GM19023 (cell line): Measurements from ENCODE around the gene CPOX.
A peak's percentile ranks its signal among the peaks of the same experiment; 100 is the strongest.
"Not testable (repeated sequence)": the region's sequence is repeated elsewhere in the genome, so short reads cannot be mapped to it uniquely, and the experiment has no call there.

Experiments used
- ATAC-seq: cut with Tn5 transposase; IDR thresholded peaks from one replicate; pipeline ENCODE4 v1.9.1; 2021; ENCODE audit warnings: mild to moderate bottlenecking, moderate library complexity; ENCODE audit not compliant: unreplicated experiment

The CPOX gene

GRCh38 chr3:98593046-98593936, at the start of gene CPOX:
Gene CPOX (minus strand): TSS chr3:98593611. CDS start chr3:98593504, 107 bp downstream.
- peak; percentile 94 for ATAC-seq

DNA sequence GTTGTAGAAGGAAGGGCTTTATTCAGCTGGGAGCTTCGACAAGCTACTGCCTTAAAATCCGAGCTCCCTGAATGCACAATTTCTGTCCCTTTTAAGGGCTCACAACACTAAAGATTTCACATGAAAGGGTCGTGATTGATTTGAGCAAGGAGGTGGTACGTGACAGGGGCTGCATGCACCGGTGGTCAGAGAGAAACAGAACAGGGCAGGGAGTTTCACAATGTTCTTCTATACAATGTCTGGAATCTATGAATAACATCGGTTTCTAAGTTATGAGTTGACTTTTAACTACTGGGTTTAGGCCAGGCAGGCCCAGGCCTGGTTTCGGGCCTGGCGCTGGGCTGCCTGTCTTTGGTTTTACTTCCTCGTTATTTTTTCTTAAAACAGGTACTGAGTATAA, 49.4 kb upstream of the CPOX start:
- not testable (repeated sequence) for ATAC-seq

DNA sequence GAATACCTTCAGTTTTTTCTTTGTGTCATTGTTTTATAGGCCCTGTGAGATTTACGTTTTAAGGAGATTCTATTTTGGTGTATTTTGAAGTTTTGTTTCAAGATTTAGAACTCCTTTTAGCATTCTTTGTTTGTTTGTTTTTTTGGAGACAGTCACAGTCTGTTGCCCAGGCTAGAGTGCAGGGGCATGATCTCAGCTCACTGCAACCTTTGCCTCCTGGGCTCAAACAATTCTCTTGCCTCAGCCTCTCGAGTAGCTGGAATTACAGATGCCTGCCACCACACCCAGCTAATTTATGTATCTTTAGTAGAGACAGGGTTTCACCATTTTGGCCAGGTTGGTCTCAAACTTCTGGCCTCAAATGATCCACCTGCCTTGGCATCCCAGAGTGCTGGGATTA, 48.3 kb upstream of the CPOX start:
- ATAC-seq: not testable (repeated sequence)

GRCh38 chr3:98638515-98638914, 45.1 kb upstream of the CPOX start:
- not testable (repeated sequence) for ATAC-seq

- no peak for ATAC-seq
Measured at GRCh38 chr3:98630416-98630815, 37.0 kb upstream of the CPOX start.

GRCh38 chr3:98628317-98628716, 34.9 kb upstream of the CPOX start:
- ATAC-seq: no peak

DNA sequence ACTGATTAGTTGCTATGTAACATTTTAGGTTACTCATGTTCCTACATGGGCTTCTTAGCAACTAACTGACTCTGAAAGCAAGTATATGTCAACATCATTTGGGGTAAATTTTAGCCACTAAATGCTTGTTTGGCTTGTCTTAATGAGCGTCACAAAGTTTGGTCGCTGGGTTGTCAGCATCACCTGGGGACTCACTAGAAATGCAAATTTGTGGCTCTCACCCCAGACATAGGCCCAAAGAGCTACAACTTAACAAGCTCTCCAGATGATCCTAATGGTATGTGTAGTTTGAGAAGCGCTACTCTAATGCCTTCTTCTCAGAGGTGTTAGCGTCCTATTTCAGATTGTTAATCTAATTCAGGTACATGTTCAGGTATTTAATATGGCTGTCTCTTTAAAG, 32.7 kb upstream of the CPOX start:
- no peak for ATAC-seq

GRCh38 chr3:98623572-98624280, 30.3 kb upstream of the CPOX start:
- ATAC-seq: no peak

DNA sequence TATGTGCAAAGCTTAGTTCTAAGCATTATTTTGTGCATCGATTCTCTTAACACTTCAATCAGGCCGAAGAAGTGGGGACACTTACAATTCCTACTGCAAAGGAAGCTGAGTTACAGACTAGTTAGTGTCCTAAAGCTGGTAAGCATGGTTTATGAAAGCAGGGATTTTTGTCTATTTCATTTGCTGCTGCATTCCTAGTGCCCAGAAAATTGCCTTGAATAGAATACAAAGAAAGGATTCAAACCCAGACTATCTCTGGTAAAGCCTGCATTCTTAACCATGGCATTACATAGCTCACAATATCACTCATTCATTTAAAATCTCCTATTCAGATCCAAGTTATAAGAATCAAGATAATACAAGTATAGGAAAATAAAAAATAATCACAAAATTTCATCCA, 24.4 kb upstream of the CPOX start:
- ATAC-seq: no peak

DNA sequence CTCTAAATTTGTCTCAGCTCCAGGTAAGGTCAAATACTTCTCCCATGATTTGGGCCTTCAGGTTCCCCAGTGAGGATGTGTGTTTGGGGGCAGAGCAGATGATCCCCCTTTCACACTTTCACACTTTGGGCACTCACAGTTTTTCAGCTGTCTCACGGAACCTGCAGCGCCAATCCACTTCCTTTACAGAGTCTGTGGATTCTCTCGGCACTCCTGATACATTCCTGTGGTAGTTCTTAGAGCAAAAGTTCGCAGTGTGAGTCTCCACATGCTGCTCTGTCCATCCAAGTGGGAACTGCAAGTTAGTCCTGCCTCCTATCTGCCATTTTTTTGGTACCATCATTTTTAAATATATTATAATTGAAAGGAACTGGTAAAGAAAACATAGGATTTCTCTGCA, 20.2 kb upstream of the CPOX start:
- ATAC-seq: no peak

GRCh38 chr3:98612996-98613517, 19.6 kb upstream of the CPOX start:
- ATAC-seq: peak; percentile 85

GRCh38 chr3:98612587-98612986, 19.2 kb upstream of the CPOX start:
- peak; percentile 54 for ATAC-seq

DNA sequence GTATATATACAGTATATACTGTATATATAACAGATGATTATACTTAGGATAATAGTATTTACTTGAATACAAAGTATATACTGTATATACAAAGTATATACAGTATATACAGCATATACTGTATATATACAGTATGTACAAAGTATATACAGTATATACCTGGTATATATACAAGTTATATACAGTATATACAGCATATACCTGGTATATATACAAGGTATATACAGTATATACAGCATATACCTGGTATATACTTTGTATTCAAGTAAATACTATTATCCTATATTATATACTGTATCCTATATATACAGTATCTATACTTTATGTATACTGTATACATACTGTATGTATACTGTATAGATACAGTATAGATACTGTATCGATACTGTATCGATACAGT, 14.6 kb upstream of the CPOX start:
- ATAC-seq: no peak

DNA sequence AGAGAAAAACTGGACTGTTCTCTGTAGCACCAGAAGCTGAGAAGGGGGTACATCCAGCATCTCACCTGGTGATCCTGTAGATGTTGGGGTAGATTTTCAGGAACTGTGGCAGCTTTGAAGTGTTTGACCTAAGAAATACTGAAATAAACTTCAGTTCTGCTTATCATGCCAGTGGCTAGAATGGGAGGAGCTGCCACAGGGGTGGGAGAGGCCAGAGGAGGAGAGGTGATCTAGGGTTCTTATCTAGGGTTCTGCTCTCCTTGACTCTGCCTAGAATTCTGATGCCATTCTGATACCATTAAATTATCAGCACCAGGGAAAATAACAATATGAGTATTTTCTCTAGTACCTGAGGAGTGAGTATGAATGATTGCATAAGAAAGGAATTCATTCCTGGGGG, 10.2 kb upstream of the CPOX start:
- ATAC-seq: no peak

DNA sequence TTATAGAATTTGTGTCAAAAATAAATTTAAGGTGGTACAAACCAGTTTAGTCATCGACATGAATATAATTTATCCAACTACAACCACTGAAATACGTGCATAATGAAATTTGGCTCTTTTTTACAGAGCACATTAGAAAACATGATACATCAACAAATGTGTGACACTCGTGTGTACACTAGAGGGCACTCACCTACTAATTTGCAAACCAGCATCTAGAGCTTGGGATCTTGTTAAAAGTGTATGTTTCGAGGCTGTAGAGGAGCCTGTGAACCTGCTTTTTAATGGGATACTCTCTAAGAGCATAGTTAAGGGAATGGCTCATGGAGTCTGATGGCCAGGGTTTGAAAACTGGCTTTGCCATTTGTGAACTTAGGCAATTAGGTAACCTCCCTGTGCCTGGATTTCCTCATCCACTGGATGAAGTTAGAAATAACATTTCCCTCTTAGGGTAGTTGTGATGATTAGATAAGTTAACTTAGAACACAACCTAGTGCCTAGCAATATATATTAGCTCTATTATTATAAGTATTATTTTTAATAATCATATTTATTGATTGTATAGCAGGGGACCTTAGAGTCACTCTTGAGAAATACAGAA, 8.8 kb upstream of the CPOX start:
- ATAC-seq: peak; percentile 62

GRCh38 chr3:98601180-98601579, 7.8 kb upstream of the CPOX start:
- no peak for ATAC-seq

DNA sequence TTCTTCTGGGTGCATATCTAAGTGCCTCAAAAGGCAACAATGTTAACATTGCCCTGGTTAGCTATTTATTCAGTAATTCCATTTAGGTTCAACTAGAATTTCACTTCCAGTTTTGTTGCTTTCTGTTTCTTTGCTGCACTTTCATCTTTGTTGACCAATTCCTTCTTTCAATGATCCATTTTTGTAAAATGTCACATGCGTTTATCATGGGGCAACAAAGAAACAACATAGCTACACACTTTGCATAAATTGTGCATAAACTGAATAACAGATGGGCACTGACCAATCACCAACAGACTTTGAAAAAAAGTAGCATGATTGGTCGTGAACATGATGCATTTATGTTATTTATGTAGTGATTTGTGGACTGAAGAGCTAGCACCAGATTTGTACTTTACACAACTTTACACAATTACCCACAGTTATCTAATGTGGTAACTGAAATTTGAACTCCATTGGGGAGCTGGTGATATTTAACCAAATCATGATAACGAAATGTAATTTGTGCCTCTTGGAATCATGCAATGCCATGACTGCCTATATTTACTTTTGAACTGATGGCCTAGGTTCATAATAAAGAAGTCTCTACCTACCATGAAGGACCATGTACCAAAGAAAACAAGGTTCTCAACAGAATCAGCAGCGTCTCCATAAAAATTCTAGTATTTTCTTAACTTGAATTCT, 7.1 kb upstream of the CPOX start:
- no peak for ATAC-seq

DNA sequence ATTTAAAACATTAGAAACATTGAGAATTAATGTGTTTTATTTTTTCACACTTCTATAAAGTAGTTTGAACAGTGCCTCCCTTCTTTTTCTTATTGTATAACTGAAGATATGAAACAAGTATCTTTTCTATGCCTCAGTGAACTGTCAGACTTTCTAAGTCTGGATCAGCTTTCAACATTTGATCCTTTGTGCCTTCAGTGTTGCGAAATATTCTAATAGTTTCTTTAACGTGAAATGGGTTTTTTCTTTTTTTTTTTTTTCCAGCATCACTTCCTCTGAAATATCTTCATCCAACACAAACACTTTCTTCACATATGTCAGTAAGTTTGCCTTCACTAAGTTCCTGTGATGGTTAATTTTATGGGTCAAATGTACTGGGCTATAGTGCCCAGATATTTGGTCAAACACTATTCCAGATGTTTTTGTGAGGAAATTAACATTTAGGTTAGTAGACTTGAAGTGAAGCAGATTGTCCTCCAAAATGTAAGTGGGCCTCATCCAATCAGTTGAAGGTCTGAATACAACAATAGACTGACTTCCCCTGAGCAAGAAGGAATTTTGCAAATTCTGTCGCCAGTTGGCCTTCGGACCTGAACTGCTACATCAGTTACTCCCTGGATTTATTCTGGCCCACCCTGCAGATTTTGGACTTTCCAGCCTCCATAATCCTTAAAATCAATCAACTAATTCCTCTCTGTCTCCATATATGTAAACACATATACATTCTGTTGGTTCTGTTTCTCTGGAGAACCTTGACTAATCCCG, 6.4 kb upstream of the CPOX start:
- no peak for ATAC-seq

GRCh38 chr3:98598492-98598891, 5.1 kb upstream of the CPOX start:
- no peak for ATAC-seq
